Stimulated activated CD8-positive, alpha-beta memory T cell treated with anti-CD3 and anti-CD28 coated beads, Interleukin-12 subunit alpha, Interleukin-12 subunit beta, amount 100 ng/mL, for 24 hours (primary cell): ENCODE results near the gene HAND1.

Source experiments
- DNase-seq: peaks from one replicate; pipeline ENCODE4 v3.0.0-alpha.2; 2020; ENCODE audit errors: extremely low read depth

Gene HAND1

DNA sequence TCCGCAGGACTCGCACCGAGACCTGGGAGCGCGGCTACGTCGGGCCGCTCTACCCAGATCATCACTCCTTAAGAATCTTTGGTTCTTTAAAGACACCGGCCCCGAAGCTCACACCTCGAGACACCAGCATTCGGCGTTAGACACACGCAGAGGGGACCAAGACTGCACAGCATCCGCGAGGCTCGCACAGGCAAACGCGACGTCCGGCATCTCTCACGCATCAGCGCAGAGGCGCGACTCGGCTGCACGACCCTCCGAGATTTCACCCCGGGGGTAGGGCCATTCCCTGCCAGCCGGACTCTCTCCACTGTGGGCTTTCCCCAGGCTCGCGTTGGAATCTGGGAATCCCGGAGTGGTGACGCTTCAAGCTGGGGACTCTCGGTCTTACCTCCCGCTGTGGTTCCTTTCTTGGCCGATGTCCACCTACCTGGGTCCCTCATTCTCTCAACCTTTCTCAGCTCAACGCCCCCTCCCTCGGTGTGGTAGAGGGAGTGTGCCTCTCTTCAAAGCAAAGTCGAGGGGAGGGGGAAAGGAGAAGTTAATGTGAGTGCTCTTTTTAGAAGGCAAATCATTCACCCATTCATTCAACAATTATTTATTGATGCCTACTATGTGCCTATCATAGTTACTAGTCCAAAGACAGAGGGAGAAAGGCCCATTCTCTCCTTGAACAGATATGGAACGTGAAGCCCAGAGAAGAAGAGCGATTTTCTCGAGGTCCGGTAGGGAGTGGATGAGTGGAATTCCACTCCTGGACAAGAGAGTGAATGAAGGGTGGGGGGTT lies 1.3 kb upstream of the HAND1 start:
- DNase-seq: no peak

DNA sequence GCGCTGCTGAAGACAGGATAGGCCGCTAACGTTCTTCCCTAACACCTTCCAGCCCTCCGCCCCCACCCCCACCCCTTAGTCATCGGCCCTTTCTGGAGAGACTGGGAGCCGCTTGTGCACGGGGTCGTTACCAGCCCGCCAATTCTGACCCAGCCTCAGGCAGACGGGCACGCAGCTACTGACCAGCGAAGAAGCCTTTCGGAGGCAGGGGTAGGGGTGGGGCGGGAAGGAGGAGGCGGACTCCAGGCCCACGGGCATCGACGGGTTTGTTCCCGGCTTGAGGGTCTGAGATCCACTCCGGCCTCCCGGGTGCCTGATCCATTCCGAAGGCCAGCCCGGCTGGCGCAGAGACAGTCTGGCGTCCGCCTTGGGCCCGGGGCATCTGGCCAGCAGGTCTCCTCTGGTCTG lies 729 bp upstream of the HAND1 start:
- DNase-seq: no peak

DNA sequence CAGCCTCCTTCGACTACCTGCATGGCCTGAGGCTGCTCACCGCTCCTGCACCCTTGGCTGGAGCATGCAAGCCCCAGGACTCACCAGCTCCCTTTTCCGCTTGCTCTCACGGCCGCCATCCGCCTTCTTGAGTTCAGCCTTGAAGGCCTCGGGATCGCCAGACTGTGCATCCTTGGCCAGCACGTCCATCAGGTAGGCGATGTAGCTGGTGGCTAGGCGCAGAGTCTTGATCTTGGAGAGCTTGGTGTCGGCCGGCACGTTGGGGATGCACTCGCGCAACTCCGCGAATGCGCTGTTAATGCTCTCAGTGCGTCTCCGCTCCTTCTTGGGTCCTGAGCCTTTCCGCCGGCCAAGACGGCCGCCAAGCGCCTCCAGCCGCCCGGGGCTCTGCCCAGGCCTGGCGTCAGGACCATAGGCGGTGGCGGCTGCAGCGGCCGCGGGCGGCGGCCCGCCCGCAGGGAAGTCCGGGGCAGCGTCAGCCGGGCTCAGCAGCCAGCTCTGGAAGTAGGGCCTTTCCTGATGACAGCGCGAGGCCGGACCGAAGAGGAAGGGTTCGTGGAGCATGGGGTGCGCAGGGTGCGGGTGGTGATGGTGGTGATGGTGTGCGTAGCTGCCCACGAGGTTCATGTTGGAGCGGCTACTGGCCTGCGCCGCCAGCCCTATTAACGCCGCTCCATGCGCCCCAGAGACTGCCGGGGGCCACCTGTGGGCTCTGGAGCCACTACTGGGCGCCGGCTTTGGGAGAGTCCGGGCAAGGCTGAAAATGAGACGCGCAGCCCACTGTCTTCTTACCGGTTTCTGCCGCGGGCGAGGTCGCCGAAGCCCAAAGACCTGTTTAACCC lies 424 bp downstream of the HAND1 start:
- DNase-seq: no peak

DNA sequence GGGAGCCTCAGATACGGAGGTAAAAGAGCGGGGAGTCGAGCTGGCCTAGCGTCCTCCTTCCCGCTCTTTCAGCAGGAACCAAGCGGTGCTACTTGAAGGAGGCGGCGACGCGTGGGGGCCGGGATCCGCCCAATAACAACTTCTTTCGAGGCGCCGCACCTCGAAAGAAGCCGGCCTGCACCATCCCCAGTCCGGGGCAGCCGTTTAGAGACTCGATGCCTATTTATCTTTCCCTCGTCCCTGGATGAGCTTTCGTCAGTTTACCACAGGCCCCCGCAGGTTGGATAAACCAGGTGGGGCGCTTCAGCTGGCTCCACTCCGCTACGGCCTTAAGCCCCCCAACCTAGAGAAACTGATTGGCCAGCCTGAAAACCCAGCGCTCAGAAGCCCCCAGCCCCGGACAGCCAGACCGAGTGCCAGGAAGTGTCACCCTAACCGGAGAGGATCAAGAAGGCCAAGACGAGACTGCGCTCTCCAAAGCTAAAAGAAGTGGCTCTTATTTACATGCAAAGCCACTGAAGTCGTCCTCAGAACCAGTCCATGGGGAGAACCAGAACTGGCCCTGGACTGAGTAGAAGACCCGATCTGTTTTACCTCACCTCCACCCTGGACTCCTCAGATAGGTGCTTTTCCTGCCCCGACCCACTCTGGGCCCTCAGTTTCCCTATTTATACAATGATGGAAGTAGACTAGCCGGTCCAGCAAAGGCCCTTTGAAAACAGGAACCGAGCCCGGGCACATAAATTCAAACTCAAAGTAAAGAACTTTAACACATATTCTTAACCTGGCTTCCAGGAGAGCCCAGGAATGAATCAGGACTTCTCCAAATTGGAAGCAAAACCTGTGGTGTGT lies 1.4 kb downstream of the HAND1 start:
- no peak for DNase-seq

DNA sequence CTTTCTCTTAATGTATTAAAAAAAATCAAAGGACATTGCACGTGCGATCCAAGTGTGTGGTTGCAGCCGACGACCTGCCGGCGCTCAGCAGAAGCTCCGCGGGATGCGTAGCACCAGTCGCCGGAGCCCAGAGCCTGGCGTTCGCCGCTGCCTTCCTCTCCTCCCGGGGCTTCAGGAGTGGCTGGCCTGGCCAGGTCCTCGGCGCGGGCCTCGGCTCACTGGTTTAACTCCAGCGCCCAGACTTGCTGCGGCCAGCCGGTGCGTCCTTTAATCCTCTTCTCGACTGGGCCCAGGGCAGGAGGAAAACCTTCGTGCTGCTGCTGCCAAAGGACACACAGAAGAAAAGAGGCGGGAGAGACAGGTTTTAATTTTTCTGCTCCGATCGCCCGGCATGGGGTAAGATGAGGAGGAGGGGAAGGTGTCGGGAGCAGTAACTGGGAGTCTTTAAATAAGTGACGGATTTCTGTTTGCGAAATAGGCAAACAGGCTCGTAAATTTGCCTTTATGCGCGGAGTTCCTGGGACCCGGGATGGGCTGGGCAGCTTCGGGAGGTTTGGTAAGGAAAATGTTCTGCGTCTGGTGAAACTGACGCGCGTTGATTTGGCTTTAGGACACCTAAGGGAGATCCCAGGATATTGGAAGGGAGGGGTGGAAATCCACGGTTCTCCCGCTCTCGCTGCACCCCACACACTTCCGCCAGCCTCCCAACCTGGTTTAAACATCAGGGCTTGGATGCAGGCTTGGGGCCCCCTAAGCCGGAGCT lies 2.3 kb downstream of the HAND1 start:
- DNase-seq: no peak

DNA sequence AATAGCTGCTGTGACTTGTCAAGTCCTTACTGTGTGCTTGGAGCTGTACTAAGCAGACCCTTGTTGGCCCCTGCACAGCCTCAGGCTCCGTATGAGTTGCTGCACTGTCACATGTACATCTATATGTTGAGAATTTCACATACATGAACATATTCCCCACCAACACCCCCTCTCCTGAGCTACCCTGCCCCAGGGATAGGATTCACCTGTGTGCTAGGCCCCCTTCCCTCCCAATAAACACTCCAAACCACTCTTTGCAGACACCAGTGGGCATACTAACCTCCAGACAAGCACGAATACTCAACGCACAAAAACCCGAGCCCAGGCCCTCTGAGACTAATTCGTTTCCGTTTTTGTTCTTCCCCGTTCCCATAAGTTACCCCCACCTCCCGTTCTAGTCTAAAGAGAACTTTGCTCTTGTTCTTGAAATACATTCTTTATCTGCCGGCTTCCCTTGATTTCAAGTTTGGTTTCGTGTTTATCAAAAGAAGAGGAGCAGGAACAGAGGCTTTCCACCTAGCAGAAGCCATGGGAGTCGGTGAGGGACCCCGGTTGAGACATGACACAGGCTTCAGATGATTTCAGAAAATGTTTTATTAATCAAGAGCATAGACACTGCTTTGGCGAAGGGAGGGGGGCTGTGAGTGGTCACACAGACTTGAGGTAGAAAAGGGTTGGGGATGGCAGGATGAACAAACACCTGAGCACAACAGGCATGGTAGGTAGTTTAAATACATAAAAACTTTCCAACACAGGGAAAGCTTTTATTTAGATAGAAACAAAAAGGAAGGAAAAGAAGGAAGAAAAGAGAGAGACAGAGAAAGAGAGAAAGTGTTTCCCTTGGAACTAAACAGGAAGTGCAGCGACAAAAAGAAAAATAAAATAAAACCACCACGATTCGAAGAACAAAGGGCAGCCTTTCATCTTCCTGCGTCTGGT lies 3.4 kb downstream of the HAND1 start:
- no peak for DNase-seq

DNA sequence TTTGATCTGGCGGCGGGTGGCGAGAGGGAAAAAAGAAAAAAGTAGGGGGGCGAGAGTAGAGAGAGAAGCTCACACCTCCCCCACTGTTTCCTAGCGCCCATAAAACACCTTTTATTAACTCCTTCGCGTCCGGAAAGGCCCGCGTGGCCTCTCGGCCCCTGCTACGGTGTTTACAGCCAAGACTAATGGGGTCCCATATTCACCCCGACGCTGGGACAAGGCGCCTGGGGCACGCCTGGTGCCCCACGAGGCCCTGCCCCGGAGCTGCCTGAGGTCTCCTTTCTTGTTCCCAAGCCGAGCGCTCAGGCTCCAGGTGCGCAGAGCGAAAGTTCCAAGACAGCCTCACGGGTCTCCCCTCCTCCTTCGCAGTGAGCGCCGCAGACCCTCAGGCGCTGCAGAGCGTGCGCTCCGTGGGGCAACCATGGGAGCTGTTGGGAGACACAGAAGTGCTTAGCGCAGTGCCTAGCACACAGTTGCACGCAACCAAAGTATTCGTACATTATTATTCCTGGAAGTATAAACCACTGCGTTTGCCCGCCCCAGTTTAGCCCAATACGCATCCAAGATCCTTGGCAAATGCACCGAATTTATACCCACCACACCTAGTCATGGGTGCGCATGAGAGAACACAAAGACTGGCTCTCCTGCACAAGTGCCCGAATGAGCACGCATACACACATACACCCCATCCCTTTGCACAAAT lies 4.3 kb downstream of the HAND1 start:
- DNase-seq: no peak

DNA sequence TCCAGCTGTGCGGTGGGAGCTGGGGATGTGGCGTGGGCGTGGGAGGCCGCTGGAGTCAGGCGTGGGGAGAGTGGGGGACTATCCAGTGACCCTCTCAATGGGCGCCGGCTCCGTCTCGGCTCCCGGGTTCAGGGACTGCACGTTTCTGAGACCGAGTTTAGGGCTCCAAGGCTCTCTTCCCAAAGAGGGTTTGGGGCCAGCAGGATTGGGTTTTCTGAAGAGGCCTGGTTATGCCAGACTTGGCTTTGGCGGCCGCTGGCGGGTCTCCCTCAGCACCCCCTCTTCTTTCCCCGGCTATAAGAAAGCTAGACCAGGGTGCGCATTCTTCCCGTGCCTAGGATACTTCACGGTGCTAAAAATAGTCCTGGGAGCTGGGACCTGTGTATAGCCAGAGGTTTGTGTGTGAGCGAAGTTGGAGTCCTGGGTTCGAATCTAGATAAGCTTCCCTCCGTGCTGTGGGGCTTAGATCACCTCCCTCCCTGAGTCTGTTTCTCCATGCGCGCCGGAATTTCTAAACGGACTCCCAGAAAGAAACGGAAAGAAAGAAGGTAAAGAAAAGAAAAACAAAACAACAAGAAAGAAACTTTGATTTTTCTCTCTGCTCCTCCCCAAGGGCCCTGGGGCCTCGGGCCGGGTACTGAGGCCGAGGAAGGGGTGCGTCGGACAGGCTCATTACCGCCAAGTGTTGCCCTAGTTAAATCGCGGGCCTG lies 5.0 kb downstream of the HAND1 start:
- DNase-seq: no peak

DNA sequence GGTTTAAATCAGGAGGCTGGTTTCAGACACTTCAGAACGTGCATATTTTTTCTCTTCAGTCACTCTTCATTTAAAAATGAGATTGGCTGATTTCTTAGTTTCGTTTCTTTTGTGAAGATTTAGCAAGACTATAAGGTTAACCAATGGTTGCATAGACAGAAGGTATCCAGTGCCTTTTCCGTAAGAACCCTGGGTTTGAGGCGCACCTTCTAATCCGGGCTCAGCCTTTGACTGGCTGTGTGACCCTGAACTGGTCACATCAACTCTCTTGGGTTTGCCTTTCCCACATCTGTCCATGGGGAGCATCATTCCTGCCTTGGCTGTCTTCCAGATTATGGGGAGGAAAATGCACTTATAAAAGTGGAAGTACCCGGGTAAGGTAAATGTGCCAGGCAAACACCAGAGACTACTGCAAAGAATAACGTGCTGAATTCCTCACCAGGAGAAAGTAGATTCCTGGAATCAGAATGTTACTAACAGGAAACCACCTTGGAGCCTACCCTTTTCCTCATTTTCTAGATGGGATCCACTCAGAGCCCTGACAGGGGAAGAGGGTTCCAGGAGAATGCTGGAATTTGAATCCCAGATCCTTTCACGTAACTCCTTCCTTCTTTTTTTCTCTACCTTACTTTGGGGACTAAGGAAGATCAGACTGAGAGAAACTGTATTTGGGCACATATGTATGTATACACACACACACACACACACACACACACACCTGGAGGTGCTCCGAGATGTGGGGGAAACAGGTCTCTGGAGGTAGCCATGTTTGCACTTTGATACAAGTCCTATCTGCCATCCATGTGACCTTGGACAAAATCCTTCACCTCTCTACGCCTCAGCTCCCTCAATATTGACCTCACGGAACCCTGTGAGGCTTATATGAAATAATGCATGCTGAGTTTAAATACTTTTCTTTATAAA lies 6.8 kb downstream of the HAND1 start:
- no peak for DNase-seq

DNA sequence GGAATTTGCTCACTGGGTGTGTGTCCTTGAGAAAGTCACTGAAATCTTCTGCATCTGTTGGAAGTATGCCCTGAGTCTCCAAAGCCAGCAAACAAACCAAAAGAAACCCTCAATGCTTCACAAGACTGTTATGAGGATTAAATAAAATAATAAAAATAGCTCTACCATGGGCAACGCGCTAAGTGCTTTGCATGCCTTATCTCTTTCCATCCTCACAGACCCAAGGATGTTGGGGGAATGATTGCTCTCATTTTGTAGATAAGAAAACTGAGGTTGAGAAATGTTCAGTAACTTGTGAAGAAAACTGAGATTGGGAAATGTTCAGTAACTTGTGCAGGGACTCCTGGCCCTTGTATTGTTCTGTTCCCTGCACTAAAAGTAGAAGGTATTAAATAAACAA lies 7.9 kb downstream of the HAND1 start:
- DNase-seq: no peak

DNA sequence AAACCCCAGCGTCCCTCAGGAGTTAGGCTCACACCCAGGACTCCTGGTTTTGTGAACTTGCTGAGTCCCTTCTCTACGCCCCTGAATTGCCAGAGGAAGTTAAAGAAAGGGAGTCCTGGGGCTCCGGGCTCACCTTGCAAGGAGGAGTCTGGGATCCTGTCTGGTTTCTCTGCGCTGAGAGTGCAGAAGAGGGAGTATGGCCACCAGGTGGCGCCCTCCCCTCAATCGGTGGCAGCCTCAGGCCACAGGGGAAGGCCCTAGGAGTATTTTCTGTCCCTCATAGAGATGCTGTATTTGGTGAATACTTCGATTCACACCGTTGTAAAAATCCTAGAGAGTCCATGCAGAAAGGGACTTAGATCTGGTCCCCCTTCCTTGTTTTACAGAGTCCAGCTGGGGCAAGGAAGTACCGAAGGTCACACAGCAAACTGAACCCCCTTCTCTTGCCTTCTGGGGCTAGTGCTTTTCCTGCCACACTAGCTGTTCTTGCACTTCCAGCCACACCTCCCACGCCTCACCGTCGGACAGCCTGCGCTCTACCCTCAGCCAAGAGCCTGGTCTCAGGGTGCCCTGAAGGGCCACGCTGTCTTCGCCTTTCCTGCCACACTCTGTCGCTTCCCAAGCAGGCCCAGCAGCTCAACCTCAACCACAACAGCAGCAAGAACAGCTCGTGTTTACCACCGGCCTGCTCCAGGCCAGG lies 10.2 kb downstream of the HAND1 start:
- peak; percentile 58 for DNase-seq

DNA sequence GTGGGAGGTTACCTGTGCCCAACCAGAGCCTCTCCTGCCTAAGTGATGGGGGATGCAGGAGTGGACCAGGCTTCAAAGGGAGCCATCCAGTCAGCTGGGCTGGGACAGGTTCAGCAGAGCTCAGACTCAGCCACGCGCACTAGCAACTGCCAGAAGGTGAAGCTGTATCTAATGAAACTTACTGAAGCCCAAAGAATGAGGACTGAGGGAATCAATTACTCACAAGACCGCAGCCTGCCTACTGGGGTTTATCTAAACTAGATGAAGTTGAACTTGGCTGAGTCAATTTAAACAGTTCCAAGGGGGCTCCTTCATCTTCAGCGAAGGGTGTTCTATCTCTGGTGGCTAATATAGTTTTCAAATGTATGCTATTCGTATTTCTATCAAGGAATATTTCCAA lies 11.4 kb downstream of the HAND1 start:
- DNase-seq: no peak

DNA sequence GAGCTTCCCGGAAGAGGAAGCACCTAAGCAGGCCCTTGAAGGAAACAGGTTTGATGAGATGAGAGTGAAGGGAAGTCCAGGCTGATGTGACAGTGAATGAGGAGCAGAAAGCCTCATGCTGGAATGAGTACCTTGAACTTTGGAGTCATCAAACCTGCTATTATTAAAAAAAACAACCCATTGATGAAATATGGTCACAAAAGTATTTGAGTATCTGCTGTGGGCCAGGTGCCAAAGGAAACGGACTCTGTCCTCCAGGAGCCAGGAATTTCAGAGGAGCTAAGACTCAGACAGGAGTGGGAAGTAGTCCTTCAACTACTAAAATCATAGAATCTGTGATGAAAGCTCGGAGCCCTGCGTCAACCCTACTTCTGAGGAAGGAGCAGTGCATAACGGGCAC lies 11.9 kb downstream of the HAND1 start:
- no peak for DNase-seq

DNA sequence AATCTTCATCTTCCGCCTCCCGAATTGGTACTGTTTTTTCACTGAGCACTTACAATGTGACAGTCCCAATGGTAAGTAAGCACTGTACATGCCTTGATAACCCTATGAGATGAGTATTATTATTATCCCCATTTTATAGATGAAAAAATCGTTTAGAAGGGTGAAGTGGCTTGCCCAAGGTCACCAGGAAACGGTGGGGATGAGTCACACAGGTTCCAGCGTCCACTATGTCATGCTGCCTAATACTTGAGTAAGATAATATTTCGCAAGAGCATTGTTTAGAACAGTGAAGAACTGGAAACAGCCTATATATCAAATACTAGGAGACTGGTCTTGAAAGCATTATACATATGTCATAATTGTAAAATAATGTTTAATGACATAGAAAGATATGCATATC lies 12.9 kb downstream of the HAND1 start:
- DNase-seq: no peak

DNA sequence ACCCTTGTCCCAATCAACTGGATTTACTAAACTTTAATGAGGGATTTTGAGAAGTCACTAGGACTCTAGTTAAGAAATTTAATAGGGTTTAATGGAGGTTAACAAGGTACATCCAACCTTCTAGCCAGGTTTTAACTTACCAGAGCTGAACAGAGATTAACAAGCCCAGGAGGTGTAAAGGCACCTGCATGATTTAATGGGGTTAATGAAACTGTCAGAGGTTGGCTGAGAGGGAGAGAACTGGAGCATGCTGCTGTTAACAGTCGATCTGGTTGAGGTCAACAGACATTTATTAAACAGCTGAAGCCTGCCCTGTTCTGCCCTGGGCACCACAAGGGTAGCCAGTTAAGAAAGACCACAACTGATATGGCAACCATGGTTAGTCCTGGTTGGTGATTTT lies 13.6 kb downstream of the HAND1 start:
- DNase-seq: no peak

DNA sequence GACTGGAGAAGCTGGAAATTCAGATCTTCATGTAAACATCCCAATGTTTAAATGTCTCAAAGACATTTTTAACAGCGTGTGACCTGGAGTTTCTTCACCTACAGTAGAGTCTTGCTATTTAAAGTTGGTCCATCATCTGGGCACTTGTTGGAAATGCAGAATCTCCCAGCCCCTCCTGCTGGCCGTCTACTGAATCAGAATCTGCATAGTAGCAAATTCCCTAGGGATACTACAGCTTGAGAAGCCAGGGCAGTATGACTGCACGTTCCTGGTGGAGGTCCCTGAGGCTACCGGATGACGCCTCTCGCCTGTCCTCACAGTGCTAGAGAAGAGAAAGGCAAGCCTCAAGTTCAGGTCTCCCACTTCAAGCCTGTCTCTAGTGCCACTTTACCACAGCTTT lies 16.5 kb downstream of the HAND1 start:
- no peak for DNase-seq

DNA sequence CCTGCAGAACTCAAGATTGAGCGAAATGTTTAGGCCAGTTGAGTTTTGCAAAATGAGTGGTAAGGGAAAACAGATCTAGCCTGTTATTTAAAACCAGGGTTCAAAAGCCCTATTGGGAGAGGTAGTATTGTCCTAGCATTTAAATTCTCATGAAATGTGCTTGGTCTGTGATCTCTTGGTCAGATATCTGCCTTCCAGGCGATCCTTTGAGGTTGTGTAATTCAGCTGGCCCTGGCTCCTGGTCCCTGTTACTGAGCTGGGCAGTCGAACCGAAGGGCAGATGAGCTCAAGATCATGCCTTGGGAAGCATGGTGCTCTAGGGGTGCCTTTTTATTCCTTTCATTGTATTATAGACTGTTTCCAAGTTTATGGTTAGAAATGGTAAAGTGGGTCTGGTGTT lies 17.9 kb downstream of the HAND1 start:
- DNase-seq: no peak
